ENCODE data around the gene CYP20A1.

DNA sequence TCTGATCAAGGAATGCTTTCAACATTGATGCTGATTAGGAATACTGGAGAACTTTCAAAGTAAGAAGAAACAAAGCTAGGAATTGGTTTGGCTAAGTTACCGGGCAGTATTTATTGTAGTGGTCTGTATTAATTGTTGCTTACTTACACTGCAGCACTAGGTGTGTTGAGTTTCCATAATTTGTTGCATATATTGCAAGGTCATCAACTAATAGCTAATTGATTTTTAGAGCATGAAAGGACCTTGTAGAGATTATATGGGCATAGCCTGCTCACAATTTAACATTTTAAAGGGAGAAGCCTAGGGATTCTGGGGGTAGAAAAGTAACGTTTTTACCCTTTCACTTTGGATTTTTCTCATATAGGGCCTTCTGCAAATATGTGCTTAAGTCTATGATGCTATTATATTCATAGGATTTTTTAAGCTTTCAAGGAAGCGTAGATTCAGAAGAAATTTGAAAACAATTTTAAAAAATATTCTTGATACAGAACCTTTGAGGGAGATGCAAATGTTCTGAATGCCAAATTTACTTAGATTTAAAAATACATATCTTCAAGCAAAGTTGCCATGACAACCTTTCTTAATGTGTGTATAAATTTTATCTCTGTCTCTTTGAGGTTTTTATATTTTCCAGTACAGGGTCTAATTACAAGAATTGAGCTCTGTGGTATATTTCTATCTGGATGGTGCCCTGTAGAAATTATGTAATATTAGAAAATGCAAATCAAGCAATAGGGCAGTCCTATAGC, 72.0 kb downstream of the CYP20A1 start:
- TF ChIP-seq, protein P1, sequence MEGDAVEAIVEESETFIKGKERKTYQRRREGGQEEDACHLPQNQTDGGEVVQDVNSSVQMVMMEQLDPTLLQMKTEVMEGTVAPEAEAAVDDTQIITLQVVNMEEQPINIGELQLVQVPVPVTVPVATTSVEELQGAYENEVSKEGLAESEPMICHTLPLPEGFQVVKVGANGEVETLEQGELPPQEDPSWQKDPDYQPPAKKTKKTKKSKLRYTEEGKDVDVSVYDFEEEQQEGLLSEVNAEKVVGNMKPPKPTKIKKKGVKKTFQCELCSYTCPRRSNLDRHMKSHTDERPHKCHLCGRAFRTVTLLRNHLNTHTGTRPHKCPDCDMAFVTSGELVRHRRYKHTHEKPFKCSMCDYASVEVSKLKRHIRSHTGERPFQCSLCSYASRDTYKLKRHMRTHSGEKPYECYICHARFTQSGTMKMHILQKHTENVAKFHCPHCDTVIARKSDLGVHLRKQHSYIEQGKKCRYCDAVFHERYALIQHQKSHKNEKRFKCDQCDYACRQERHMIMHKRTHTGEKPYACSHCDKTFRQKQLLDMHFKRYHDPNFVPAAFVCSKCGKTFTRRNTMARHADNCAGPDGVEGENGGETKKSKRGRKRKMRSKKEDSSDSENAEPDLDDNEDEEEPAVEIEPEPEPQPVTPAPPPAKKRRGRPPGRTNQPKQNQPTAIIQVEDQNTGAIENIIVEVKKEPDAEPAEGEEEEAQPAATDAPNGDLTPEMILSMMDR (IDR thresholded peaks at IDR 0.05) = no peak
- TF ChIP-seq EZH2phosphoT487 (IDR thresholded peaks at IDR 0.05) = no peak
